NCI-H128 (cell line): Measurements from ENCODE around the gene SLC13A3.

Experiments used
- DNase-seq: peaks from one replicate; lab custom pipeline; 2025; ENCODE audit not compliant: unreplicated experiment; lab: John Stamatoyannopoulos, UW

Gene SLC13A3

GRCh38 chr20:46657137-46657536, 5.9 kb upstream of the SLC13A3 start:
- DNase-seq = no peak

GRCh38 chr20:46652699-46653098, 1.4 kb upstream of the SLC13A3 start:
- DNase-seq = no peak

- DNase-seq = no peak
Measured at GRCh38 chr20:46650575-46651090, 626 bp downstream of the SLC13A3 start.

GRCh38 chr20:46649965-46650542, 1.2 kb downstream of the SLC13A3 start:
- no peak for DNase-seq

GRCh38 chr20:46649650-46649949, 1.7 kb downstream of the SLC13A3 start:
- DNase-seq = no peak

- no peak for DNase-seq
Measured at GRCh38 chr20:46648903-46649649, 2.2 kb downstream of the SLC13A3 start.

GRCh38 chr20:46647469-46647868, 3.8 kb downstream of the SLC13A3 start:
- no peak for DNase-seq

- no peak for DNase-seq
Measured at GRCh38 chr20:46646659-46647380, 4.4 kb downstream of the SLC13A3 start.

- no peak for DNase-seq
Measured at GRCh38 chr20:46646122-46646521, 5.1 kb downstream of the SLC13A3 start.

- no peak for DNase-seq
Measured at GRCh38 chr20:46644733-46645132, 6.5 kb downstream of the SLC13A3 start.

- DNase-seq = no peak
Measured at GRCh38 chr20:46644160-46644559, 7.1 kb downstream of the SLC13A3 start.

- no peak for DNase-seq
Measured at GRCh38 chr20:46642969-46643343, 8.3 kb downstream of the SLC13A3 start.

GRCh38 chr20:46642265-46642968, 8.8 kb downstream of the SLC13A3 start:
- no peak for DNase-seq

GRCh38 chr20:46641424-46641823, 9.8 kb downstream of the SLC13A3 start:
- no peak for DNase-seq

GRCh38 chr20:46640536-46641311, 10.5 kb downstream of the SLC13A3 start:
- DNase-seq = no peak

- DNase-seq = no peak
Measured at GRCh38 chr20:46640044-46640443, 11.2 kb downstream of the SLC13A3 start.

GRCh38 chr20:46639587-46639986, 11.7 kb downstream of the SLC13A3 start:
- DNase-seq = no peak

- DNase-seq = no peak
Measured at GRCh38 chr20:46638898-46639274, 12.4 kb downstream of the SLC13A3 start.

- DNase-seq = no peak
Measured at GRCh38 chr20:46638134-46638897, 12.9 kb downstream of the SLC13A3 start.
